SK-N-SH (cell line): ENCODE measurements around the gene SWAP70. TPM values are rescaled to one million over a fixed set of nuclear protein-coding genes. Genes with fewer than 3 reads are reported as not detected.
"Not testable (repeated sequence)": the region's sequence is repeated elsewhere in the genome, so short reads cannot be mapped to it uniquely, and the experiment has no call there.

Experiments used
- CTCF ChIA-PET: fragments of 300-600, 350-600 bp; formaldehyde crosslinking; extraction: SDS; loops from one replicate; lab custom pipeline; 2021; lab: Yijun Ruan, JAX
- POLR2A ChIA-PET: fragments of 350-600 bp; sonication (Branson Sonifier 250); formaldehyde crosslinking; extraction: SDS; loops from one replicate; lab custom pipeline; 2020; ENCODE audit warnings: antibody characterized with exemption, inconsistent platforms; lab: Yijun Ruan, JAX
- DNase-seq: peaks from one replicate; pipeline ENCODE4 v3.0.0; 2012
- H2AFZ ChIP-seq: fragments of 200-600 bp; sonication (generic); 2 replicates; pipeline ENCODE4 v1.8.1; 2016; ENCODE audit warnings: antibody characterized with exemption, mild to moderate bottlenecking, low read depth
- H3F3A ChIP-seq: fragments of 200-600 bp; sonication (generic); replicated peaks from 2 replicates; pipeline ENCODE3; 2016; ENCODE audit warnings: antibody characterized with exemption, mild to moderate bottlenecking; ENCODE audit not compliant: insufficient read depth
- H3K27ac ChIP-seq, 2 experiments: fragments of 200-500 bp in 1 of 2; fragments of 200-600 bp in 1 of 2; sonication (Bioruptor generic) in 1 of 2; sonication (generic), shearing (Covaris generic) in 1 of 2; 2 replicates each; pipeline versions ENCODE4 v1.5.1 to v1.6.1; 2014 to 2016; ENCODE audit warnings: low read depth in 2 of 2, inconsistent platforms in 1 of 2, low read length in 1 of 2, mild to moderate bottlenecking in 1 of 2, mixed read lengths in 1 of 2
- H3K27me3 ChIP-seq: fragments of 200-600 bp; sonication (generic), shearing (Covaris generic); 2 replicates; pipeline ENCODE4 v1.6.1; 2016; ENCODE audit warnings: mixed run types; ENCODE audit not compliant: insufficient read depth
- H3K36me3 ChIP-seq, 2 experiments: fragments of 200-500 bp in 1 of 2; fragments of 200-600 bp in 1 of 2; sonication (Bioruptor generic) in 1 of 2; sonication (generic) in 1 of 2; replicated peaks in 1 of 2; 2 replicates each; pipeline versions ENCODE3 to v1.5.1; 2014 to 2016; ENCODE audit warnings: low read length in 1 of 2, mild to moderate bottlenecking in 1 of 2; ENCODE audit not compliant: insufficient read depth in 2 of 2, control insufficient read depth in 1 of 2
- H3K4me1 ChIP-seq, 2 experiments: fragments of 200-500 bp in 1 of 2; fragments of 200-600 bp in 1 of 2; sonication (Bioruptor generic) in 1 of 2; sonication (generic), shearing (Covaris generic) in 1 of 2; 2 replicates each; pipeline versions ENCODE4 v1.5.1 to v1.6.1; 2014 to 2016; ENCODE audit warnings: low read depth in 1 of 2, low read length in 1 of 2, mixed run types in 1 of 2; ENCODE audit not compliant: insufficient read depth in 2 of 2, control insufficient read depth in 1 of 2
- H3K4me2 ChIP-seq: fragments of 200-600 bp; sonication (generic), shearing (Covaris generic); 2 replicates; pipeline ENCODE4 v1.6.1; 2017; ENCODE audit warnings: mixed run types
- H3K4me3 ChIP-seq, 2 experiments: fragments of 200-500 bp in 1 of 2; fragments of 200-600 bp in 1 of 2; sonication (Bioruptor generic) in 1 of 2; sonication (generic), shearing (Covaris generic) in 1 of 2; 2 replicates each; pipeline versions ENCODE4 v1.5.1 to v1.8.1; 2014 to 2016; ENCODE audit warnings: low read depth in 2 of 2, inconsistent platforms in 1 of 2, low read length in 1 of 2, mild to moderate bottlenecking in 1 of 2, mixed read lengths in 1 of 2, moderate library complexity in 1 of 2
- H3K79me2 ChIP-seq: fragments of 200-600 bp; sonication (generic); 2 replicates; pipeline ENCODE4 v1.8.1; 2017; ENCODE audit warnings: mild to moderate bottlenecking; ENCODE audit not compliant: insufficient read depth
- H3K9ac ChIP-seq: fragments of 200-600 bp; sonication (generic); 2 replicates; pipeline ENCODE4 v1.6.1; 2017; ENCODE audit warnings: mixed run types
- H3K9me2 ChIP-seq: fragments of 200-600 bp; sonication (generic); 2 replicates; pipeline ENCODE4 v1.6.1; 2017; ENCODE audit warnings: mixed run types
- H3K9me3 ChIP-seq: fragments of 200-600 bp; sonication (generic); 2 replicates; pipeline ENCODE4 v1.6.1; 2017; ENCODE audit warnings: mixed run types, mild to moderate bottlenecking, moderate library complexity
- H4K20me1 ChIP-seq: fragments of 200-600 bp; sonication (generic); 2 replicates; pipeline ENCODE4 v1.6.1; 2017; ENCODE audit warnings: mild to moderate bottlenecking, mixed run types; ENCODE audit not compliant: insufficient read depth
- ELF1 ChIP-seq: IDR thresholded peaks from 2 replicates; pipeline ENCODE4 v1.4.0; 2012
- IRF3 ChIP-seq: fragments of 150-350 bp; IDR thresholded peaks from 2 replicates; pipeline ENCODE4 v1.6.1; 2016; ENCODE audit warnings: mild to moderate bottlenecking, low read depth, low read length
- JUND ChIP-seq: IDR thresholded peaks from 2 replicates; pipeline ENCODE4 v1.4.0; 2012
- PBX3 ChIP-seq: IDR thresholded peaks from 2 replicates; pipeline ENCODE4; 2012
- TCF12 ChIP-seq: IDR thresholded peaks from 2 replicates; pipeline ENCODE4 v1.4.0; 2012
- USF2 ChIP-seq: fragments of 150-350 bp; IDR thresholded peaks from 2 replicates; pipeline ENCODE4 v1.6.1; 2017; ENCODE audit warnings: antibody characterized with exemption, low read length, low read depth, borderline replicate concordance
- ZBTB33 ChIP-seq: IDR thresholded peaks from 2 replicates; pipeline ENCODE4 v1.4.0; 2012; ENCODE audit warnings: low read depth, borderline replicate concordance
- WGBS: methylation state at CpG from one replicate; pipeline ENCODE4 v1.1.6; 2017; ENCODE audit warnings: low lambda C conversion rate; 5-methylcytosine and 5-hydroxymethylcytosine counted together
- polyA plus RNA-seq, 3 experiments: library from polyadenylated mRNA; depleted of rRNA; stranded (reverse); fragments of >200 nt; gene quantifications; 2 replicates each; pipeline ENCODE4 v1.2.3, GENCODE V29; 2012

SWAP70 gene
- polyA plus RNA-seq, 1 of the 3 experiments (the other 2 are of a cell fraction), result 10.6 TPM

GRCh38 chr11:9704620-9705019 lies 40.7 kb downstream of the SWAP70 start (continued):
- no peak for TF ChIP-seq USF2
- TF ChIP-seq, all 33 proteins: peak for 0

- POLR2A ChIA-PET, result not testable (repeated sequence)
Measured at GRCh38 chr11:9705361-9705760, 41.5 kb downstream of the SWAP70 start.

GRCh38 chr11:9708544-9708943 lies 44.7 kb downstream of the SWAP70 start:
- no peak for DNase-seq
- peaks cover 3% of the 10 kb centered on the region for H3F3A ChIP-seq
- H3K9me3 ChIP-seq, result no peaks in the 10 kb centered on the region
- no peak overlapping the region for H3K4me3 ChIP-seq
- no peaks in the 10 kb centered on the region for H3K27me3 ChIP-seq
- TF ChIP-seq ZBTB33 (no peak), JUND (no peak), ELF1 (no peak), PBX3 (no peak), IRF3 (no peak), TCF12 (no peak)
- ChIA-PET POLR2A (no interaction called here), CTCF (no interaction called here)
- H3K4me1 ChIP-seq, result no peaks in the 10 kb centered on the region
- 100% methylated on average over 1 of the region's 1 CpG for WGBS
- H4K20me1 ChIP-seq, result no peaks in the 10 kb centered on the region; the same call in 1 of the 2 replicates
- no peak overlapping the region for H3K27ac ChIP-seq
- peaks cover 37% of the 10 kb centered on the region for H3K79me2 ChIP-seq
- H3K36me3 ChIP-seq, result peaks cover 0 to 5% of the 10 kb centered on the region in 2 experiments
- no peak overlapping the region for H3K9ac ChIP-seq
- H3K4me2 ChIP-seq, result no peak overlapping the region
- no peak overlapping the region for H2AFZ ChIP-seq
- H3K9me2 ChIP-seq, result no peaks in the 10 kb centered on the region

More at GRCh38 chr11:9705361-9705760, 41.5 kb downstream of the SWAP70 start:
- H3K9me3 ChIP-seq, H3K36me3 ChIP-seq, H3K27ac ChIP-seq, CTCF ChIA-PET, H2AFZ ChIP-seq, H3F3A ChIP-seq, H3K9ac ChIP-seq, H3K9me2 ChIP-seq, H3K27me3 ChIP-seq, H3K4me2 ChIP-seq, H4K20me1 ChIP-seq, DNase-seq, H3K4me3 ChIP-seq, H3K4me1 ChIP-seq: not testable (repeated sequence)
- peaks cover 52% of the 10 kb centered on the region for H3K79me2 ChIP-seq
